Measurements from ENCODE around the gene CCDC28B.

Gene CCDC28B

GRCh38 chr1:32195531-32195930 is 4.9 kb upstream of the CCDC28B start:
- no peak for DNase-seq

GRCh38 chr1:32195972-32196823 is 4.2 kb upstream of the CCDC28B start:
- DNase-seq = no peak

DNA sequence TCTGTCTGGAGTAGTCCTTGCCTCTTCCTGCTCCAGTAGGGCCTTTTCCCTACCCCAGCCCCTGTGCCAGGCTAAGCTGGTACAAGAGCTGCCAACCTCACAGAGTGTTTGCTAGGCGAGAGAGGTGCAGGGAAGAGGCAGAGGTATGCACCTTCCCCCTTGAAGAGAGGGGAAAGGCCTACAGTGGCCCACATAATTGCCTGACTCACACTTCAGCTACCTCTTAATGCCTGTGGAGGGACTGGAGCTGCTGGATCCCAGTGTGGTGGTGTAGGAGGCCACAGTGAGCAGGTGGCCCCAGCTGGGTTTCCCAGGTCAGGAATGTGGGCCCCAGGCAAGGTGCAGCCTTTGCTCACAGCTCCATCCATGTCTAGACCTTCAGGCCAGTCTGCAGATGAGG is 3.3 kb upstream of the CCDC28B start:
- DNase-seq = no peak

GRCh38 chr1:32197837-32198236 is 2.6 kb upstream of the CCDC28B start:
- DNase-seq = no peak

DNA sequence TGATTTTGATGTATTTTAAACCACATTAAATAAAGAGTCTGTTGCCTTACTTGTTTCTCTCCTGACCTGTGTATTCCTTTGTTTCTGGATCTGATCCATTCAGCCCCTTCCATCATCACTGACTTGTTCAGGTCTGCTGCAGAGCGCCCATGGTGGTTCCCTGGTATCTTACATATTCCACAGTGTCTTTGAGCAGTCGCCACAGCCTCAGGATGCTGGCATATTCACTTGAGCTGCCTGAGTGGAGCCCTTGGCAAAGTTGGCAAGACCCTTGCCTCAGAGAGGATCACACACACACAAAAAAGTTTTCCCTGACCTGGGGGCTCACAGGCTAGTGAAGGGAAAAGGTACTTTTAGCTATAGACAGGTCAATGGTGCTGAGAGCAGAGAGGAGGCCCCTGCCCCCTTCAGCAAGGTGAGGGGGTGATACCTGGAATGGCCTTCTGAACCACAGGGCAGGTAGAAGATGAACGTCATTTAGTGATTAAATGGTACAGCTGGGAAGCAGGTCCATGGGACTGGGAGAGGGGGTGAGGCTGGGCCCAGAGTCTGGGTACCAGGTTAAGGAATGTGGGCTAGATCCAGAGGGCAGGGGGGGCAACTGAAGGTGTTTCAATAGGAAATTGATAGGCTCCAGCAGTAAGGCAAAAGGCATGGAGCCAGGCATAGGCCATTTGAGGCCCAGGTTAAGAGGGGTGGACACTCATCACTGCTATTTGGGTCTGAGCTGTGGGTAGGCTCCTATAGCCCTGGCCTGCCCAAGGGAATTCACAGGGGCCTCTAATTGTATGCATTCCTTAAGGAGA is 2.0 kb upstream of the CCDC28B start:
- DNase-seq = no peak

DNA sequence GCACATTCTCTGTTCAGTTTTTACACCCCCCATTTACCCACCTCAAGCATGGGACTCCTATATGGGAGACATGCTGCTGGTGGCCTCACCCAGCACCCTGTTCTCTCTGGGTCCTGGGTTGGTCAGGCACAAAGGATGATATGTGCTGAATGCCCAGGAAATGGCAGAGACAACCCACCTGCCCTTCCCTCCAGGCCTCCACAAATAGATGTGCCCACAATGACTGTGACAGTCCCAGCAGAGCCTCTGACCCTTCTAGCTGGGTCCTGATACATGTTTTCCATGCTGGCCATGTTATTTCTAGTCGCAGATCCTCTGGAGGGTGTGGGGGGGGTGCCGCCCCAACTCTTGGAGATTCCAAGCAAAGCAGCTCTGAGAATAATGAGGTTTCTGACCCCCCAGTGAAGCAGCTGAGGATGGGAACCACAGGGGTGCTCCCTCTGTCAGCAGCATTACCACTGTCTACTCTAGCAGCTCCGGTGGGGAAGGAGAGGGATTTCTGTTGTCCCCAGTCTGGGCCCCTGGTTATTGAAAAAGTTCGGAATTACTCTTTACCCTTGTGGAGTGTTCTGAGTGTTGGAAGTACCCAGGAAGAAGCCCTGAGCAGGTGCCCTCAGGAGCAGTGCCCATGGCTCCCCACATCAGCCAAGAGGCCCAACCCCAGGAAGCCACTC is 1.2 kb upstream of the CCDC28B start:
- DNase-seq = no peak

DNA sequence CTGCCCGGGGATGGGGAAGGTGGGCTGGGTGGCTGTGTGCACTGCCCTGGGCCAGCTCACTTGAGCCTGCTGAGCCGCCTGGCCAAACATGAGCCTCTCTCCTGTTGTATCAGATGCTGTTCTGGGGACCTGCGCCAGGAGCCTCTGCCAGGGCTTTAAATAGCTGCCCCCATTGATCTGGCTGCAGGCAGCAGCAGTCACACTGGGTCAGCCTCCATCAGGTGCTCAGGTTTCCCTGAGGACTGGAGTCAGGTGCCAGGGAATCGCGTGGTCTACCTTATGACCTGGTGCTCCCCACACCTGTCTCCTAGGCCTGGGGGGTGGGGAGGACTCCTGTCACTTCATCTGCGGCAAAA is 700 bp upstream of the CCDC28B start:
- DNase-seq = no peak

- DNase-seq = peak; percentile 71
Observed at GRCh38 chr1:32201011-32201855, 838 bp downstream of the CCDC28B start.

DNA sequence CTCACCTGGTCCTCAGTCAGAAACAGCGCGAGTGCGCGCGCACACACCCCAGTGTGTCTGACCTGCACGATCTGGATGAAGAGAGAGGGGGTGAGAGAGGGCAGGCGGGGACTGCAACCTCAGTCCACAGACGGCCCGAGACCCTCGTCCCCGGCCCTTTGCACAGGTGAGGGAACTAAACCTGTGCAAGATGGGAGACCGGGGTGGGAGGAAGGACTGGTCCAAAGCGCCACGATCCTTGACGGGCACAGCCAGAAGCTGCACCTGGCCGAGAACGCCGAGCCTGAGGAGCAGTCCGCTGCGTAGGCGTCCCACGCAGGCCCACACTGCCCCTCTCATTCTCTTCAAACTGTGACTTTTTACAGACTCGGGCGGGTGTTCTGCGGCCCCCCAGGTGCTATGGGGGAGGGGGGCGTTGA is 4.6 kb downstream of the CCDC28B start:
- DNase-seq = no peak

GRCh38 chr1:32205401-32206370 is 5.3 kb downstream of the CCDC28B start, which contains the start of gene IQCC:
Gene IQCC (plus strand): TSS chr1:32205671. CDS start chr1:32205682, 11 bp downstream.
- DNase-seq = peak; percentile 83

DNA sequence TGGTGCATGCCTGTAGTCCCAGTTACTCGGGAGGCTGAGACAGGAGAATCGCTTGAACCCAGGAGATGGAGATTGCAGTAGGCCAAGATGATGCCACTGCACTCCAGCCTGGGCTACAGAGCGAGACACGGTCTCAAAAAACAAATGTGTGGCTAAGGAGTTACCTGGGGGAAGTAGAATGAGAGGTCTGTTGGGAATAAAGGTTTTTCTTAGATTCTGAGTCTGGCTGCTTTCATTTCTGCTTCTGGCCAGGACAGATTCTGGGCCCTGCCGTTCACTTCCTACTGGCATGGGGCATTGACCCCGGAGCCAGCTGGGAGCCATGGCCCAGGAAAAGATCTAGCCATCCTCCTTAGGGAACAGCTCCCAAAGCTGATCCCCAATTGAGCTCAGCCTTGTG is 8.1 kb downstream of the CCDC28B start:
- DNase-seq = no peak

- DNase-seq = no peak
Observed at GRCh38 chr1:32208891-32209328, 8.5 kb downstream of the CCDC28B start, which contains the start of gene DCDC2B. Gene DCDC2B (plus strand): TSS chr1:32209089. CDS start chr1:32209094, 5 bp downstream.

GRCh38 chr1:32215629-32216480 is 15.5 kb downstream of the CCDC28B start:
- DNase-seq = peak; percentile 45

DNA sequence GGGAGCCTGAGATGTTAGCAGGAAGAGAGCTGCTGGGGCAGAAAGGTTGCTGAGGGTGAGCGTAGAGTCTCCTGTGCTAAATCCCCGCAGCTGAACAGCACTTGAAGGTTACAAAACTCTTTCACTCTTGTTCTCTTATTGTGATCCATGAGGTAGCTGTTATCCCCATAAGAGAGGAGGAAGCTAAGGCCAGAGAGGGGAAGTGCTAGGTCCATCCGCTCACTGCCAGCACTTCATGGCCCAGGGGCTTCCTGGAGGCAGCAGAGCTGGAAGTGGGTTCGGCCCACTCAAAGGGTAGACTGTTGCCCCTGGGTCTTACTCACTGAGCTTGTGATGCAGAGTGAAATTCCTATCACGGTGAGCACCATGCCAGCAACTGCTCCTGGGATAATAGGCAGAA is 16.2 kb downstream of the CCDC28B start:
- no peak for DNase-seq

DNA sequence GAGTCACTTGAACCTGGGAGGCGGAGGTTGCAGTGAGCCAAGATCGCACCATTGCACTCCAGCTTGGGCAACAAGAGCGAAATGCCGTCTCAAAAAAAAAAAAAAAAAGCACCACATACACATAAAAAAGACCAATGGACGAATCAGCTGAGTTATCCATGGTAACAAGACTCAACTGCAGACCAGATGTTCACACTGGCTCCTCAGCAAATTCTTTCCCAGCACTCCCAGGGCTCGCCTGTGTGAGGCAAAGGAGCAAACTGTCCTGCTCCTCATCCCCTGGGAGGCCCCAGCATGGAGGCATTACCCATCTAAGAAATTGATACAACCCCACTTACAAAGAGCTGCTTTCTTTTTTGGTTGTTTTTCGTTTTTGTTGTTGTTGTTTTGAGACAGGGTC is 18.6 kb downstream of the CCDC28B start:
- no peak for DNase-seq

DNA sequence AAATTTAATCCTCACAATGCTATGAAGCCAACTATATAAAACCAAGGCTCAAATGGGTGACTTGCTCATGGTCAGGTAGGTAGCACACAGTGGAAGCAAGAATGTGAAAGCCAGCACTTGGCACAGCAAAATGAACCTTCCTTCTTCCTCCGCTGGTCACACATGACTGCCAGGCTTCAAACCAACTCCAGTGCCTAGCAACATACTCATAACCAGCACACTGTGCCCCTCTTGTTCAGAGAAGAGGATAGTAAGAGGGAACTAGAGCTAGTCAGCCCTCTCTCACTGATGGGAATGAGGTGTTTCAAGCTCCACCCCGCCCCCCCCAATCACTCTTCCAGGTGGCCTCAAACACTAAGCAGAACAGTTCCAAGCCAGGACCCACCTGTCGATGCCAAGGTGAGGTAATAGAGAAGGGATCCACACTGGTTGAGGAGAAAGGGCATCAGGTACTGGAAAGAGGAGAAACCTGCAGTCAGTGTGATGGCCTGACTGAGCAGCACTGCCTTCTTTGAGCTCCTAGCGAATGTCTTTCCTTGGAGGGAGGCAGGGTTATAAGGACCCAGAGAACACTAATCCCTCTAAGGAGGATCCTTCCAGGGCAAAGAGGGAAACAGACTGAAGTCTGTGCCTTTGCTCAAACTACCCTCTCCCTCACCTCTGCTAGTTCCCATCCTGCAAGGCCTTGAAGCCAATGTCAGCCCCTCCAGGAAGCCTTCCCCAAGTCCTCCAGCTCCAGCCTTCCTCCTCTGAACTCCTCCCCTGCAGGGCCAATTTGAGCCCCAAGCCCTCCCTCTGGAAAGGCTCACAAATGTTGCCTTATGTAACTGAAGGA is 20.6 kb downstream of the CCDC28B start:
- DNase-seq = no peak

GRCh38 chr1:32221581-32221979 is 21.2 kb downstream of the CCDC28B start:
- no peak for DNase-seq

DNA sequence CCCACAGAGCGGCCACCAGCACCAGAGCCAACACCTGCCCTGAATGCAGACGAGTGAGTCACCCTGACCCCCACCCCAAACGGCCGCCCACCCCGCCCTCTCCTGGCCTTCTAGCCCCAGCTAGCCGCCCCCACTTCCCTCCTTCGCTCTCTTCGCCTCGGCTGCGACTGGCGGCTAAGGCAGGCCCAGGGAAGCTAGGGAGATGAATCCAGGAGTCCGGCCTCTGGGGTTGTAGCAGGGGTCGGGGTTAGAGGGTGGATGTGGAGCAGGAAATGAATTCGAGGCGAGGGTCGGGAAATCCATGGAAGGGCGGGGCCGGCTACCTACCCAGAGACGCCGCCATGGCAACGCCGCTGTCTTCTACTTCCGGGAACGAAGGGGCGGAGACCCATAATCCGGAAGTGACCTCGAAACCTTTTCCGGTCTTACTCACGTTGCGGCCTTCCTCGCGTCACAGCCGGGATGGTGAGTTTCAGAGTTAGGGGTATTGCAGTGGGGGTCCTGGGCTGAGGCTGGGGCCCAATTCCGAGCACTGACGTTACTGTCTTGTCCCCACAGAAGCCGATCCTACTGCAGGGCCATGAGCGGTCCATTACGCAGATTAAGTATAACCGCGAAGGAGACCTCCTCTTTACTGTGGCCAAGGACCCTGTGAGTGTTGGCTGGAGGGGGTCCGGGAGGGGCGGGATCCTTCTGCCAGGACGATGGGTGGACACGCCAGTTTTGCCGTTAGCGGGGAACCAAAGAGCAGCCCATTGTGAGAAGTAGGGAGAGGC is 21.8 kb downstream of the CCDC28B start, which contains the start of the genes EIF3I and TMEM234:
Gene EIF3I, plus strand, starts transcription at position 428 of the 776 bp plus-strand sequence. Its CDS starts 35 bp downstream, at position 463.
Gene TMEM234, minus strand, starts transcription at position 374 of the 776 bp plus-strand sequence. Its CDS starts 31 bp downstream, at position 343.
- peak; percentile 85 for DNase-seq

All from T-helper 9 cell (primary cell).